ENCODE measurements around the gene MRPL53.
"Not testable (repeated sequence)": the region's sequence is repeated elsewhere in the genome, so short reads cannot be mapped to it uniquely, and the experiment has no call there.

The MRPL53 gene

DNA sequence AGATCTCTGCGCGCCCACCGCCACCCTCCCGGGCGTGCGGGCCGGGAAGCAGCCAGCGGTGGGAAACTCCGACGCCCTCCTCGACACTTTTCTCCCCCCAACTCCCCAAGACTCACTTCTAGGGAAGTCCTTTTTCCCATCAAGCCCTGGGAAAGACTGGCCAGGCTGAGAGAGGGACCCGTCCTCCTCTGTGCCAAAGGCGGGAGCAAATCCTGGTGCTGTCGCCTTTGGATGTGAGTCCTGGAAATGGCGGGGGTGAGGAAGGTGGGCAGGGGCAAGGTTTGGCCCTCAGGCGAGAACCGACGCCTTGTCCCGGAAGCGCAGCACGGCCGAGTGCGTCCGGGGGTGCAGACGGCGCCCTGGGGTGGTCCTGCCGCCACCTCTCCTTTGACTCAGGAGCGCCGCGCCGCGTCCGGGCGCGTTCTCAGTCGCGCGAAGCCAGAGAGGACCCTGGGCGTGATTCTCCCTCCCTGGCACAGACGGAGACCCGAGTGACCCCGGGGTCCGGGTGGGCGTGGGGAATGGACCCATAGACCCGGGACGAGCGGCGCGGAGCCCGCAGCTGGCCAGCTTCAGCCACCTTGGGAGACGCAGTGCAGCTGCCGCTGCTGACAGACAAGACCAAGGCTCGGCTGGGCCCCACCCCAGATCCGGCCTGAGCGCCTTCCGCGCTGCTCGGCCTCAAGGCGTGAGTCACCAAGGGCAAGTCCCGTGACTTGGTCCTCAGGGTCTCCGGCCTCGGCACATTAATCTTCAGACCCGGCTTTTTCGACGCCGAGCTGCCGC, 30.4 kb upstream of the MRPL53 start:
- DNase-seq (ENCODE audit: low read depth) = no peak

DNA sequence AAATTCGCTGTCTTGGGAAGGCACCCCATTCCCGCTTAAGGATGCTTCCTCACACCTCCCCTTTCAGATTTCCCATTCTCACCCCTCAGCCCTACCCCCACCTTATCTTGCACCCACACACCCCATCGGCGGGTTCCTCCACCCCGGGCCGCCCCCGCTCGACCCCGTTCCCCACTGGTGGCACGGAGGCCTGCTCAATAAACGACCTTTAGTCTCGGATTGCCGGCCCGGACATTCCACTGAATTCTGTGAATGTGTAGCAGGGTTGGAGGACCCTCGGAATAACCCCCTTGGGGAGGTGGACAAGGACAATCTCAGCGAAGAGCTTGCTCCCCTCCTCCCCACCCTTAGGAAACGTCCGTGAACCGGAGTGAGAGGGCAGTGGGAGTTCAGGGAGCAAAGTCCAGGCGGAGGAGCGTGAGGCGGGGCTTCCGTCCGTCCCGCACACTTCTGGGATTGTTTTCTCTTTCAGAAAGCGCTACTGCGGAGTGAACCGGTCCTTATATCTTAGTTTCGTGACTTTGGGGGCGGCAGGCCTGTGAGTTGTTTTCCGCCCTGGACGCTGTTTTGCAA, 29.8 kb upstream of the MRPL53 start:
- DNase-seq (ENCODE audit: low read depth) = no peak

DNA sequence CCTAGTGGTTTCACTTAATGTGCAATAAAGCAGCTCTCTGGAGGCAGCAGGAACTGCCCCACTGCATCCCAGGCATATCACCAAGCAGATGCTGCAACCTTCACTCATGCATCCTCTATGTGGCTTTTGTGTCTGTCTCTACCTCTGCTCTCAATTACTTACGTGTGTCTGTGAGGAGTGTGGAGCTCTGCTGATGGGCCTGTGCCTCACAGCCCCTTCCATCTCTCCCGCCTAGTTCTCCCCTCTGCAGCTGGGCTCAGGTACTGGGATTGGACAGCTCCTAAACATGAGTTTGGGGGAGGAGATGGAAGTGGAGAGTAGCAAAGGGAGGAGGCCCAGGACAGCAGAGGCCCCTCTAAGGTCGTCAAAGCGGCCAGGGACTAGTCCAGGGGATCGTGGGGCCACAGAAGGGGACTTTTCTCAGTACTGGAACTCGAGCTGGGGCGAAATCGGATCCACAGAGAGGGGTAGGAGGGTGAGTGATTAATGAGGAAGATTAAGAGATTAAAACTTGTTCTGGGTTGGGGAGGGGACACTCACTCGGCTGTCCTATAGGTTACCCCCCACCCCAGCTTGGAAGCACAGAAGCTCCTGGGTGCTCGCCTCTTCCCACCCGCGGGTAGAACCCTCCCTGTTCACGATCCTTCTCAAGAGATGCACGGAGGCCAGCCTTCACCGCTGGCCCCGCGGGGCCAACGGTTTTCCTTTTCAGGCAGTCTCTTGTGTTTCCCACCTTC, 29.0 kb upstream of the MRPL53 start:
- DNase-seq (ENCODE audit: low read depth) = no peak

DNA sequence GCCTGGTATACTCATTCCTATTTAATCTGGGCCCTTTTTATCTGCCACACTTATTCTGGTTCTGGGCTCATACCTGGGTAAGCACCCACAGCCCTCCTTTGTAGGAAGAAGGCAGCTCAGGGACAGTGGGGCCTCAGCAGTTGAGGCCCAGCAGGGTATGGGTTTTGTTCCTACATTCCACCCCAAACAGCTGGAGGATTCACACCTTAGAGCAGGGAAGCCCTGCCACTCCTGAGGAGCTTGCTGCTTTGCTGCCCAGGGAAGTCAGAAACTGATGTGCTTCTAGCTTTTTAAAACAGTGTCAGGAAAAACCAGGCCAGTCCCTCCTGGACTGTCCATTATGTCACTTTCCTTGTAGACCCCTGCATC, 28.1 kb upstream of the MRPL53 start:
- DNase-seq (ENCODE audit: low read depth) = no peak

DNA sequence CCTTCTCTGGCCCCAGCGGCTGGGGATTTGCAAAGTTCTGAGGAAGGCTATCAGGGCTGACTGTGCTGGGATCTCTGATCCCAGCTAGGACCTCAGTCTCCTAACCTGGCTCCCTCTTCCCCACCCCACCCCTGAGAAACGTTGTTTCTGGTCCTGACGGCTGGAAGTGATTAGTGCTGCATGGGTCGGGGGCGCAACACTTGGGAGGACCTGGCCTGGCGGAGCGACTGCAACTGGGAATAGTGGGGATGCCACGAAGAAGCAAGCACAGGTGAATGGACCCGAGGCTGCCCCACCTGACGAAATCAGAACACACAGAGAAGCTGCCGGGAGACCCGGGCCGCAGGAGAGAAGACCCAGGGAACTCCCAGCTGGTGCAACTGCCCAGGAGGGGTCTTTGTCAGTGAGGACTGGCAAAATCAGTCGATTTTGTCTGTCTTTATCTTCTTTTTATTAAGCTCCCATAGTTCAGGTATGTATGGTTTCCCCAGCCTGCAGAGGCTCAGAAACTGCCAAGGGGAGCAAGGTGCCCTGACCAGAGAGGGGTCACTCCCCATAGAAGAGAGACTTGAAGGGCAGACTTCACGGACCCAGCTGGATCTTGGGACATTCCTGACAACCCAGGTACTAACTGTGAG, 27.6 kb upstream of the MRPL53 start:
- DNase-seq (ENCODE audit: low read depth) = no peak

DNA sequence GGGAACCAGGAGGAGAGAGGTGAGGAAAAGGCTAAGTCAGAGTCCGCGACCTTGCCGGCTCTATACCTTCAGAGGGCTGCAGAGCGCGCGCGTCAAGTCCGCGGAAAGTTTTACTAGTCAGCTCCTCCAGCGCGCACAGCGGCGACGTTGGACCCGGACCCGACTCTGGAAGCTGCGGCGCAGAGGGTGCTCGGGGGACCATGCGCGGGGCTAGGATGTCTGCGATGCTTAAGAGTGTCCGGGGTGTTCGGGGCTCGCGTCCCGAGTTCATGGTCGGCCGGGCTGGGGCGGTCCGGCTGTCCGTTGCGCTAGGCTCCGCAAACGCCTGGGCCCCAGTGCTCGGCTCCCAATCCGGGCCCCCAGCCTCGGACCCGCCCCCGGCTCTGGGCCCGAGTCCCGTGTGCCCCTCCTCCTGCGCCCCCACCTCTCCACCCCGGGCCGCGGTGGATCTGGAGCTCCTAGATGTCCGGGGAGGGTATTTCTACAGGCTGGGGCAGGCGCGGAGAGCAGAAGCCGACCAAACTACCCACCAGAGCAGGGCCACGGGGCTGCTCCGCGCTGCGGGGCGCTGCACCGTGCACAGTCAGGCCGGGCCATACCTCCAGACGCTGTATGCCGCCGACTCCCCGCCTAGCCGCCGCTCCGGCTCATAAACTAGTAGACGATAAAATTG, 26.9 kb upstream of the MRPL53 start, which contains the start of gene LBX2:
Gene LBX2 (minus strand): TSS at position 337 of the 673 bp plus-strand sequence. CDS start 66 bp downstream, at position 271.
- DNase-seq (ENCODE audit: low read depth) = no peak

DNA sequence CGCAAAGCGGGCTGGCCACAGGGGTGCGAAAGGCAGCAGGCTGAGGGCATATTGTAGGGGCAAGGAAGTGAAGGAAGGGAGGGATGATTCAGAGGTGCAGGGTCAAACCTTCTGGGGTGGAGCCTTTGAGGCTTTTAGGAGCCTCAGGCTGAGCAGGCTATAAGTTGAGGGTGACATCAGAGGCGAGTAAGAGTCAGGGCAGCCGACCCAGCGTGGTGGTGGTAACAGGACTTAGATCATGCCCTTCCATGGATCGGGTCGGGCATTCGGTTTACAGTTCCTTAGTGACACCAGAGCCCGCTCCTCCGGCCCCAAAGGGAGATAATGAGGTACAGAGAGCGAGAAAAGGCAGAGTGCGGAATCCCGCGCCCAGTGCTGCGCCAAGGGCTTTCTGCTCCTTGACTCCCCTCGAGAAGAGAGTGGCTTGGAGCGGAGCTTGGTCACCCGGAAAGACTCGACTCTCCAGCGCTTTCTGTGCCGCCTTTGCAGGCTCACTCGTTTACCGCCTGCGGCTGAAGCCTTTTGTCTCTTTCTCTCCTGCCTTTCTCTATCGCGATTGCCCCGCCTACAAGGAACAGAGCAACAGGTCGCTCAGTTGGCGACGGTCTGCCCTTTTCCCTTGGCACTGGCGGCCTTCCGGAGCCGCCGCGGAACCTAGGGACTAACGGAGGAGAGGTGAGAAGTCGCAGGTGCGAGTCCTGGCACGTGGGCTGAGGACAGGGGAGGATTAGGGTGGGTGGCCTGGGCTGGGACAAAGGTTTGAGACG, 26.2 kb upstream of the MRPL53 start:
- DNase-seq (ENCODE audit: low read depth) = no peak

DNA sequence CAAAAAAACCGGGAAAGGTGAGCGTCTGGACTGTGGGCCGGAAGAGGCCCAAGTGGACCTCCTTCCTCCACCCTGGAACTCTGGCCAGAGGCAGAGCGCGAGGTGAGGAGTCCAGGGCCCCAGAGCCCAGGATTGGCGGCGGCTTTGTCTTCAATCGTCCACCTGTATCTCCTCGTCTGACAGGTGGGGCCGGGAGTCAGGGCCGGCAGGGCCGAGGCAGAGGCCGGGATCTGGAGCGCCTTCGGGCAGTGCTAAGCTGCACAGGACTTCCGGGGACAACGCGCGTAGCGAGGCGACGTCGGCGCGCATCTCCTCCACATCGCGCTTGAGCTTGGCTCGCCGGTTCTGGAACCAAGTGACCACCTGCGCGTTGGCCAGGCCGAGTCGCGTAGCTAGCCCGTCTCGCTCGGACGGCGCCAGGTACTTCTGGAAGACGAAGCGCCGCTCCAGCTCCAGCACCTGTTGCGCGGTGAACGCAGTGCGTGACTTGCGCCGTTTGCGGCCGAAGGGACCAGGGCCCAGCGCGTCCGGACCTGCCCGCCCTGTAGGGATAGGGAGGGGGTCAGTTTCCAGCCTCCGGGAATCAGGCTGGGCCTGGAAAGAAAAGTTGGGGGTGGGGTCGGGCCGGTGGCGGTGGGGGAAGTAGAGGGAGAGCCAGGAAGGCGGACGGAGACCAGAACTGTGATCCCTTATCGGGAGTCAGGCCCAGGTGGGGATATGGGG, 25.5 kb upstream of the MRPL53 start:
- no peak for DNase-seq (ENCODE audit: low read depth)

DNA sequence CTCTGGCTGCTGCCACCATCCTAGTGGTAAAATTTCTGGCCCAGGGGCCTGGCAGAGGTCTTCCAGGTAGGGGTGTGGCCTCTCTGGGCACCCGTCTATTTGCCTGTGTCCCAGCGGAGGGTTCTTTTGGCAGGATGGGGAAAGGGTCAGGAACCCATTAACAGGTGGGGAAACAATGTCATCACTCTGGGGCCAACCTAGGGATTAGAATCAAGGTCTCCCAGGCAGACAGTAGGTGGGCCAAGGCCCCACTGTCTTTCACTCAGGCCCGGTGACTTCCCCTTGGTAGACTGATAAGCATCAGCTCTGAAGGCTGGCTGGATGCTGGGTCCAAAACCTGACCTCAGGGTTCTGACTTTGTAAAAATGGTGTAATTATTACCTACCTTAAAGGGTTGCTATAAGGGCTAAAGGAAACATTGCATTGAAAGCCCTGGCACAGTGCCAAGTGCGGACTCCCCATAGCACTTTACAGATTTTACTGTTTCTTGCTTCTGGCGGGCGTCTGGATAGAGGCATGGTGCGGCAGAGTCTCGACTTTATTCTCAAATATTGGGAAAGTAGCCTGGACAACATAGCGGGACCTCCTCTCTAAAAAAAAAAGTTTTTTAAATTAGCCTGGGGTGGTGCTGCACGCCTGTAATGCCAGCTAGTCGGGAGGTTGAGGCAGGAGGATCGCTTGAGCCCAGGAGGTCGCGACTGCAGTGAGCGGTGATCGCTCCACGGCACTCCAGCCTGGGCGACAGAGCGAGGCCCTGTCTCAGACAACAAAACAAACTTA, 24.7 kb upstream of the MRPL53 start:
- DNase-seq (ENCODE audit: low read depth) = no peak

DNA sequence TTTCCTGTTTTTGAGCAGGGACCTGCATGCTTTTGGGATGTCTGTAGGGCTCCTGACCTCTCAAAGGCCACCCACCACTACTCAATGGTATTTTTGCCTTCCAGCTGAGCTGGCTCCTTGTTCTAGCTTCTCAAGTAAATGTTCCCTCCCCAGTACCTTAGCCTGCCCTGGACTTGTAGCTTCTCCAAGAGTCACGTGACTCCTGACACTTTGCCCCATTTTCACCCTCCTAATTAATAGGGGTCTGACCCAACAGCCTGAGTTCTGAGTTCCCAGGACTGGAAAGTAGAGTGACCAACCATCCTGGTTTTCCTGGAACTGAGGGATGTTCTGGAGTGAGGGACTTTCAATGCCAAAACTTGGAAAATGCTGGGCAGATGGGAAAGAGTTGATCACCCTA, 23.0 kb upstream of the MRPL53 start:
- DNase-seq (ENCODE audit: low read depth) = no peak

DNA sequence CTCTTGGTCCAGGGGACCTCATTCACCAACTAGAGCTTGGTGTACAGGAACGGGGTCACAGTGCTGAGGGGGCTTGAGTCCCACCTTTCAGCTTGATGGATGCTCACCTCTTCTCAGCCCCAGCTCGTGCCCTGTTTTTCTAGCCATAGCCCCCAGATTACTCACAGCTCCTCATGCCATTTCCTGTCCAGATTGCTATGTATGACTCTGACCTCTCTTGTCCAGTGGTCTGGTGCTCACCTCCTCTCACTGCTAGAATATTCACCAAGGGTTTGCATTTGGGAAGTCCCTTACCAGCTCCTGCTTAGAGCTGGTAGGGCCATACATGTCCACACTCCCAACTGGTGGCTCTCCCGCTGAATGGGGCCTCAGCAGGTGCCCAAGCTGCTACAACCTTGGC, 21.1 kb upstream of the MRPL53 start:
- DNase-seq (ENCODE audit: low read depth) = no peak

DNA sequence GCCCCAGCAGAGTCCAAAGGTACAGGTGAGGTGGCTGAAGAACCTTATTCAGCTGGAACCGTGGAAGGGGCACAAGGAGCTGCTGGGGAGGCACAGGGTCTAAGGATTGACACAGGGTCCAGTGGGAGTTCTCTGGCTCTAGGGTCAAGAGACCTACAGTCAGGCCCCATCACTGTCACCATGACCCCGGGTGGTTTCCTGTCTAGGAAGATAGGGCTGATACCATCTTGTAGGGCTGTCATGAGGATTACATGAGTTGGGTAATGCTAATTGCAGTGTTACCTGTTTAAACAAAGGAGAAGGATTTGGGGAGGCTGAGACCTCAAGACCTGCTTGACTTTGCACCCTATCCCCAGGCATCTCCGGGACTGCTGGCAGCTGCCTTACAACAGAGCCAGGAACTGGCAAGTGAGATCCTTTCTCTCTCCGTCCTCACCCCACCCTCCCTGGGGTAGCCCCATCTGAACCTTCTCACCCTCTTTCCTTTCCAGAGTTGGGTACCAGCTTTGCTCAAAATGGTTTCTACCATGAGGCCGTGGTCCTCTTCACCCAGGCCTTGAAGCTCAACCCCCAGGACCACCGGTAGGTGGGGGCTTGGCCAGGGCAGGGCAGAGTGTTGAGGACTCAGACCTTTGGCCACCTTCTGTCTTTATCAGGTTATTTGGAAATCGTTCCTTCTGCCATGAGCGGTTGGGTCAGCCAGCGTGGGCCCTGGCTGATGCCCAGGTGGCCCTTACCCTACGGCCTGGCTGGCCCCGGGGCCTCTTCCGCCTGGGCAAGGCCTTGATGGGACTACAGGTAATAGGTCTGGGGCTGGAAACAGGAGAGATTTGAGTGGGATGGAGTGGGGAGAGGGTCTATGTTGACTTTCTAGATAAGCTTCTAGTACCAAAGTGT, 19.4 kb upstream of the MRPL53 start:
- no peak for DNase-seq (ENCODE audit: low read depth)

DNA sequence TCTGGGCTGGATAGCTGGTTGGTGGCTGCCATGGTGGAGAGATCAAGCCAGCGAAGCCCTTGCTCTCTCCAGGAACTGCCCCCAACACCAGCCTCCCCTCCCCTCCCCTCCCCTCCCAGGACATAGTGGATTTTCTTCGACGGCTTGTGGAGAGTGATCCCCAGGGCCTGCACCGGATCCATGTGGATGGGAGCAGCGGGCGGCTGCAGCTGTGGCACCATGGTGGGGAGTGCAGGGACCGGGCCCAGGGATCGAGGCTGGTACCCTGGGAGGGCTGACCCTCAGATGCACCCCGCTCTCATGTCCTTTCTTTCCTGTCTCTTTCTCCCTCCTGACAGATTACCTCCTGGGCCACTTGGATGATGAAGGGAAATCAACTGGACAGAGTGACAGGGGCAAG, 17.4 kb upstream of the MRPL53 start:
- no peak for DNase-seq (ENCODE audit: low read depth)

DNA sequence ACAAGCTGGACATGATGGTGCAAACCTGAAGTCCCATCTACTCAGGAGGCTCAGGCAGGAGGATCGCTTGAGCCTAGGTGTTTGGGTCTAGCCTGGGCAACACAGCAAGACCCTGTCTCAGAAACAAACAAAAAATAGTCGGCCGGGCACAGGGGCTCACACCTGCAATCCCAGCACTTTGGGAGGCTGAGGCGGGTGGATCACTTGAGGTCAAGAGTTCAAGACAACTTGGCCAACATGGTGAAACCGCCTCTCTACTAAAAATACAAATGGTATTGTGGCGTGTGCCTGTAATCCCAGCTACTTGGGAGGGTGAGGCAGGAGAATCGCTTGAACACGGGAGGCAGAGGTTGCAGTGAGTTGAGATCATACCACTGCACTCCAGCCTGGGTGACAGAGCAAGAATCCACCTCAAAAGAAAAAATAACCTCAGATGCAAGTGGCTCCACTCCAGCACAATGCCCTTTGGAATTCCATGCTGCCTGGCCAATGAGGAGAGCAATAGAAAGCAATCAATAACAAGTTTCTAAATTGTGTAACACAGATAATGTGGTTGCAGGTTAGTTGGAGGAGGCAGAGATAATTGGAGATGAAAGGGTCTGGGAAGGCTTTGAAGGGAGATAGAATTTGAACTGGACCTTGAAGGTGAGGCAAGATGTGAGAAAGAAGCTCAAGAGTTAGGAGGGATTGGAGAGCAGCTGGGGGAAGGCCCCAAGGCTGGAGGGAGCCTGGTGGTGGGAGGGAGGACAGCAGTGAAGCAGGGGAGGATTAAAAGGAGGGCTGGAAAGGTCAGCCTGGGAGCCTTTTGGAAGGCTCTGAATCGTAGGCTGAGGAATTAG, 16.4 kb upstream of the MRPL53 start:
- no peak for DNase-seq (ENCODE audit: low read depth)

DNA sequence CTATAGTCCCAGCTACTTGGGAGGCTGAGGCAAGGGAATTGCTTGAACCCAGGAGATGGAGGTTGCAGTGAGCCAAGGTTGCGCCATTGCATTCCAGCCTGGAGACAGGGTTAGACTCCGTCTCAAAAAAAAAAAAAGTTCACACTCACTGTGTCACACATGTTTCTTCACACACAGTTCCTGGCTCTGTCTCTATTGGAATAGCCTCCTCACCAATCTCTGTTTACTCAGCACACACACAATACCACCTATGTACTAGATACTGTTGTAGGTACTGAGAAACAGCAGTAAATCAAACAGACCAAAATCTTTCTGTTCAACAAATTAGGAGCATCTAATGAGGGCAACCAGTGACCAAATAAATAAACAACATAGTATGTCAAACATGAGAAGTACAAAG, 13.7 kb upstream of the MRPL53 start:
- DNase-seq (ENCODE audit: low read depth) = no peak

DNA sequence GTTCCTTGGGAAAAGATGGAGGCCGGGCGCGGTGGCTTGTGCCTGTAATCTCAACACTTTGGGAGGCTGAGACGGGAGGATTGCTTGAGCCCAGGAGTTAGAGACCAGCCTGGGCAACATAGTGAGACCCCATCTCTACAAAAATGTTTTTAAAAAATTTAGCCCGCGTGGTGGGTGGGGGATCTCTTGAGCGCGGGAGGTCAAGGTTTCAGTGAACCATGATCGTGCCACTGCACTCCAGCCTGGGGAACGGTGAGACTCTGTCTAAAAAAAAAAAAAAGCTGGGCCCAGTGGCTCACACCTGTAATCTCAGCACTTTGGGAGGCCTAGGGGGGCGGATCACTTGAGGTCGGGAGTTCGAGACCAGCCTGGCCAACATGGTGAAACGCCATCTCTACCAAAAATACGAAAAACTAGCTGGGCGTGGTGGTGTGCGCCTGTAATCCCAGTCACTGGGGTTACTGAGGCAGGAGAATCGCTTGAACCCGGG, 11.2 kb upstream of the MRPL53 start:
- not testable (repeated sequence) for DNase-seq (ENCODE audit: low read depth)

DNA sequence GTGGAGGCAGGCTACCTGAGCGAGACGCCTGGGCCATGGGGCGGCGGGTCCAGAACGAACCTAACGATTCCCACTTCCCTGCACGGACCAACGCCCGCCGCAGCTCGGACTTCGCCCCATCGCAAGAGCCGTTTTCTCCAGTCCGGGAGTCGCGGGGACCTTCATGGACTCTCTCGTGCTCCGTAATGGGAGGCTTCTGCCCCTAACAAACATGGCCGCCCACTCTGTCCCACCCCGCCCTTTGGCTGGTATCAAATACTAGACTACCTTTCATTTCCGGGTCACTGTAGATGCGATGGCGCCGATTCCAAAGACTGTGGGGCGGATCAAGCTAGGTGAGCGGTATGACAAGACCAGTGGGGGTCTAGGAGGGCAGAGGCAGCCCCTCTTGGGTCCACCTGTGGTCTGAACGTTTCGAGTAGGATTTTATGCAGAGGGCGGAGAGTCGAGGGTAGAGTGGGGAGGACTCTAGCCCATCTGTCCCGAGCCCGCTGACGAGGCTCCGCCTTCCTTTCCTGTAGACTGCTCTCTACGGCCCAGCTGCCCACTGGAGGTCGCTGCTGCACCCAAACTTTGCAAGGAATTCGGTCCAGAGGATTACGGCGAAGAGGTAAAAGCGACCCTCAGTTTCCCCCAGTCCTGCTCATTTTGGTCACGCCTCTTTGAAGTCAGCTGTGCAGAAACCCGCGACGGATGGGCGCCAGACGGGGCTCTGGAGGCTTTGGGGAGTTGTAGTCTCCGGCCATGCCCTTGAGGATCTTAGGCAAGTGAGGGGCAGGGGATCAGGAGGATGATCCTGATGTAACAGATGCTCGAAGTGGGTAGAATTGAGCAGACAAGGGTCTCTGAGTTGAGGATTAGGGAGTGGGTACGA, 10.6 kb upstream of the MRPL53 start, which contains the start of the genes CCDC142 and TTC31:
Gene CCDC142 (minus strand): TSS at position 198 of the 874 bp plus-strand sequence. CDS start 161 bp downstream, at position 37.
Gene TTC31 (plus strand): TSS at position 281 of the 874 bp plus-strand sequence. CDS start 15 bp downstream, at position 296.
- DNase-seq (ENCODE audit: low read depth) = peak; percentile 90
